ENCODE measurements around the gene PDE4D. TPM values are rescaled to one million over a fixed set of nuclear protein-coding genes. Genes with fewer than 3 reads are reported as not detected.

The PDE4D gene
- polyA plus RNA-seq, 1 donor (not counting 4 experiments of a cell fraction or from before 2014, with no cell fraction given): 3.6 TPM

- no peak for FAIRE-seq
- no peak for TF ChIP-seq EZH2 (IDR thresholded peaks at IDR 0.05; ENCODE audit: low read length)
- TF ChIP-seq CTCF (optimal IDR thresholded peaks at IDR 0.05 in 1 of 3, IDR thresholded peaks at IDR 0.05 in 1 of 3, conservative IDR thresholded peaks at IDR 0.05 in 1 of 3; ENCODE audit: extremely low read depth in 1 of 3, insufficient read depth in 2 of 3, low read length in 3 of 3): no peak
- Histone ChIP-seq H2AFZ (ENCODE audit: control insufficient read depth, low read length) (no peak overlapping the region), H3K27me3 (ENCODE audit: control insufficient read depth, extremely low read depth, insufficient read depth, low read length) (no peaks in the 10 kb centered on the region), H3K36me3 (ENCODE audit: control insufficient read depth in 2 of 2, extremely low read depth in 1 of 2, insufficient read depth in 2 of 2, low read length in 2 of 2) (no peaks in the 10 kb centered on the region), H4K20me1 (ENCODE audit: control insufficient read depth, extremely low read depth, insufficient read depth, low read length) (no peaks in the 10 kb centered on the region), H3K9me3 (ENCODE audit: control insufficient read depth, low read depth, low read length) (no peaks in the 10 kb centered on the region), H3K9ac (ENCODE audit: control insufficient read depth, extremely low read depth, insufficient read depth, low read length) (no peak overlapping the region), H3K79me2 (ENCODE audit: control insufficient read depth, insufficient read depth, low read length) (no peaks in the 10 kb centered on the region), H3K27ac (ENCODE audit: control insufficient read depth, insufficient read depth, low read length) (no peak overlapping the region), H3K4me2 (ENCODE audit: control insufficient read depth, extremely low read depth, insufficient read depth, low read depth, low read length) (no peak overlapping the region), H3K9me1 (ENCODE audit: control insufficient read depth, extremely low read depth, insufficient read depth, low read length) (no peaks in the 10 kb centered on the region), H3K4me3 (ENCODE audit: control insufficient read depth in 2 of 3, extremely low read depth in 1 of 3, insufficient read depth in 2 of 3, low read depth in 1 of 3, low read length in 3 of 3) (no peak overlapping the region), H3K4me1 (ENCODE audit: control insufficient read depth, extremely low read depth, insufficient read depth, low read length) (no peaks in the 10 kb centered on the region)
- no peak for DNase-seq (ENCODE audit: low read depth, low spot score)
- dilution Hi-C loops (cut with MboI; ENCODE audit: extremely low pct_ligation_motif_present, low sequenced_read_pairs): no loop called here
Measured at GRCh38 chr5:59439303-59439702, 454.2 kb downstream of the PDE4D start.

- no peaks in the 10 kb centered on the region for H3K9me1 ChIP-seq (ENCODE audit: control insufficient read depth, extremely low read depth, insufficient read depth, low read length)
- no peak overlapping the region for H3K27ac ChIP-seq (ENCODE audit: control insufficient read depth, insufficient read depth, low read length)
- no peak overlapping the region for H2AFZ ChIP-seq (ENCODE audit: control insufficient read depth, low read length)
- no peak overlapping the region for H3K4me2 ChIP-seq (ENCODE audit: control insufficient read depth, extremely low read depth, insufficient read depth, low read depth, low read length)
- no peaks in the 10 kb centered on the region for H3K9me3 ChIP-seq (ENCODE audit: control insufficient read depth, low read depth, low read length)
- no peaks in the 10 kb centered on the region for H4K20me1 ChIP-seq (ENCODE audit: control insufficient read depth, extremely low read depth, insufficient read depth, low read length)
- FAIRE-seq: no peak
- no peak for DNase-seq (ENCODE audit: low read depth, low spot score)
- no peak overlapping the region for H3K9ac ChIP-seq (ENCODE audit: control insufficient read depth, extremely low read depth, insufficient read depth, low read length)
- dilution Hi-C loops (cut with MboI; ENCODE audit: extremely low pct_ligation_motif_present, low sequenced_read_pairs): no loop called here
- no peaks in the 10 kb centered on the region for H3K27me3 ChIP-seq (ENCODE audit: control insufficient read depth, extremely low read depth, insufficient read depth, low read length)
- no peak overlapping the region for H3K4me3 ChIP-seq (ENCODE audit: control insufficient read depth in 2 of 3, extremely low read depth in 1 of 3, insufficient read depth in 2 of 3, low read depth in 1 of 3, low read length in 3 of 3)
- H3K79me2 ChIP-seq (ENCODE audit: control insufficient read depth, insufficient read depth, low read length): no peaks in the 10 kb centered on the region
- H3K4me1 ChIP-seq (ENCODE audit: control insufficient read depth, extremely low read depth, insufficient read depth, low read length): no peaks in the 10 kb centered on the region
- no peak for TF ChIP-seq CTCF (optimal IDR thresholded peaks at IDR 0.05 in 1 of 3, IDR thresholded peaks at IDR 0.05 in 1 of 3, conservative IDR thresholded peaks at IDR 0.05 in 1 of 3; ENCODE audit: extremely low read depth in 1 of 3, insufficient read depth in 2 of 3, low read length in 3 of 3)
- TF ChIP-seq EZH2 (IDR thresholded peaks at IDR 0.05; ENCODE audit: low read length): no peak
- H3K36me3 ChIP-seq (ENCODE audit: control insufficient read depth in 2 of 2, extremely low read depth in 1 of 2, insufficient read depth in 2 of 2, low read length in 2 of 2): no peaks in the 10 kb centered on the region
Measured at GRCh38 chr5:59437176-59437575, 456.4 kb downstream of the PDE4D start.
